ENCODE measurements around the gene BTNL8. TPM values are rescaled to one million over a fixed set of nuclear protein-coding genes. Genes with fewer than 3 reads are reported as not detected.

The BTNL8 gene
- total and polyA plus RNA-seq, 2 of the 13 experiments (the other 11 are each of a cell fraction or from before 2014, with no cell fraction given) = not detected

DNA sequence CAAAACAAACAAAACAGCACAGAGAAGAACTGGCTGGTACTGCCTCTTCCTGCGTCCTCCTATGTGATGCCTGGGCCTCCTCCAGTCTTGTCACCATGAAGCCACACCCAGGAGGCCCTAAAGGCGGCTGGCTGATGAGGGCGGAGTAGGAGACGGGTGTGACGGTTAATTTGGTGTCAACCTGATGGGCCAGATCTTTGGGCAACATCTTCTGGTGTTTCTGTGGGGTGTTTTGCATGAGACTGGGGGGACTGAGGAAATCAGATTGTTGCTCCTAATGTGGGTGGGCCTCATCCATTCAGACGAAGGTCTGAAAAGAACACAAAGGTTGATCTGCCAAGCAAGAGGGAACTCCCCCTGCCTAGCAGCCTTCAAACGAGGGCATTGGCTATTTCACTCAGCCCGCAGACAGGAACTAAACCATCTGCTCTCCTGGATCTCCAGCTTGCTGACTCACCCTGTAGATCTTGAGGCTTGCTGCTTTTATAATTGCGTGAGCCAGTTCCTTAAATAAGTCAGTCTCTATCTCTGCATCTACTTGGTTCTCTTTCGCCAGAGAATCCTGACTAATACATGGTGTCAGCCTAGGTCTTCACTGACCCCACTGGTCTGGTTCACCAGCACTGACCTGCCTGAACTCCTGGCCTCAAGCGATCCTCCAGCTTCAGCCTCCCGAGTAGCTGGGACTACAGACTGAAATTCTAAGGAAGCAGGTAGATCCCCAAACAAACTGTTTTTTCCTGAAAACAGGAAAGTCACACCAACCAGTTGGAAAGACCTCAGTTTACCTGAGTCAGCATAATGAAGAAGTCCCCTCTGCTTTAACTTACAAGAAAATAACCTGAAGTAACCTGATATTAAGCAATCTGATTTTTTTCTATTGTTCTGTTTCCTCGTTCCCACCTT, 25.1 kb upstream of the BTNL8 start:
- Histone ChIP-seq H3K4me2 (ENCODE audit: low read depth, low read length) (no peak overlapping the region), H3K4me3 (replicated peaks in 1 of 3; ENCODE audit: insufficient read depth in 1 of 3, low read depth in 2 of 3, low read length in 3 of 3) (no peak overlapping the region), H3K9ac (ENCODE audit: insufficient read depth, low read depth, low read length) (no peak overlapping the region), H3K79me2 (ENCODE audit: insufficient read depth, low read length) (no peaks in the 10 kb centered on the region), H3K36me3 (replicated peaks in 1 of 2; ENCODE audit: control insufficient read depth in 1 of 2, insufficient read depth in 2 of 2, low read length in 2 of 2) (no peaks in the 10 kb centered on the region), H3K27ac (ENCODE audit: extremely low read length, insufficient read depth, low read length) (no peak overlapping the region), H3K9me3 (ENCODE audit: low read length) (no peaks in the 10 kb centered on the region), H4K20me1 (ENCODE audit: insufficient read depth, low read length) (no peaks in the 10 kb centered on the region), H3K27me3 (ENCODE audit: control insufficient read depth in 1 of 2, insufficient read depth in 2 of 2, low read length in 2 of 2) (0 out of 5 replicates have a peak, but pooled peaks cover 0 to 8% of the 10 kb centered on the region in 2 experiments), H2AFZ (ENCODE audit: low read length) (no peak overlapping the region), H3K4me1 (ENCODE audit: insufficient read depth, low read length) (no peaks in the 10 kb centered on the region)
- CTCF ChIA-PET (ENCODE audit: low intra/inter-chr PET ratio, low total read pairs) = no interaction called here
- DNase-seq (ENCODE audit: low spot score) (no peak), ATAC-seq (no peak), FAIRE-seq (no peak)
- intact Hi-C loops (cut with micrococcal nuclease; ENCODE audit: unreplicated experiment) = no loop called here
- in situ Hi-C loops (cut with HindIII; ENCODE audit: extremely low pct_ligation_motif_present, low pct_unique_long_range_greater_than_20kb) = loop anchor here (5.0 kb wide), 1 partner anchor 283 kb away; no protein-coding TSS in a partner anchor
- TF ChIP-seq MAFF (IDR thresholded peaks at IDR 0.05; ENCODE audit: low read depth, low read length) (peak; percentile 98), ZNF7 (CRISPR knock-in tag; IDR thresholded peaks at IDR 0.05) (0 out of 2 replicates have a peak, but pooled peaks have one; percentile 33), MAFK (conservative IDR thresholded peaks at IDR 0.05 in 1 of 2, IDR thresholded peaks at IDR 0.05 in 1 of 2; ENCODE audit: low read length in 2 of 2) (peak; percentile 93 to 98)
- TF ChIP-seq, protein P1, sequence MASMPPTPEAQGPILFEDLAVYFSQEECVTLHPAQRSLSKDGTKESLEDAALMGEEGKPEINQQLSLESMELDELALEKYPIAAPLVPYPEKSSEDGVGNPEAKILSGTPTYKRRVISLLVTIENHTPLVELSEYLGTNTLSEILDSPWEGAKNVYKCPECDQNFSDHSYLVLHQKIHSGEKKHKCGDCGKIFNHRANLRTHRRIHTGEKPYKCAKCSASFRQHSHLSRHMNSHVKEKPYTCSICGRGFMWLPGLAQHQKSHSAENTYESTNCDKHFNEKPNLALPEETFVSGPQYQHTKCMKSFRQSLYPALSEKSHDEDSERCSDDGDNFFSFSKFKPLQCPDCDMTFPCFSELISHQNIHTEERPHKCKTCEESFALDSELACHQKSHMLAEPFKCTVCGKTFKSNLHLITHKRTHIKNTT (CRISPR knock-in tag; IDR thresholded peaks at IDR 0.05) = no peak
- BruUV-seq (replicated peaks) = no TSS peak
- WGBS (ENCODE audit: low lambda C conversion rate) = 51% methylated on average over 13 of the region's 13 CpGs
- POLR2A ChIA-PET = no interaction called here

Measured in HepG2 (cell line).